Globus pallidus (tissue), 1 donor: ENCODE data around the gene CCT7.

Experiments used
- DNase-seq: peaks from one replicate; pipeline ENCODE4 v3.0.0-alpha.2; 2015; ENCODE audit warnings: low spot score

CCT7 gene

DNA sequence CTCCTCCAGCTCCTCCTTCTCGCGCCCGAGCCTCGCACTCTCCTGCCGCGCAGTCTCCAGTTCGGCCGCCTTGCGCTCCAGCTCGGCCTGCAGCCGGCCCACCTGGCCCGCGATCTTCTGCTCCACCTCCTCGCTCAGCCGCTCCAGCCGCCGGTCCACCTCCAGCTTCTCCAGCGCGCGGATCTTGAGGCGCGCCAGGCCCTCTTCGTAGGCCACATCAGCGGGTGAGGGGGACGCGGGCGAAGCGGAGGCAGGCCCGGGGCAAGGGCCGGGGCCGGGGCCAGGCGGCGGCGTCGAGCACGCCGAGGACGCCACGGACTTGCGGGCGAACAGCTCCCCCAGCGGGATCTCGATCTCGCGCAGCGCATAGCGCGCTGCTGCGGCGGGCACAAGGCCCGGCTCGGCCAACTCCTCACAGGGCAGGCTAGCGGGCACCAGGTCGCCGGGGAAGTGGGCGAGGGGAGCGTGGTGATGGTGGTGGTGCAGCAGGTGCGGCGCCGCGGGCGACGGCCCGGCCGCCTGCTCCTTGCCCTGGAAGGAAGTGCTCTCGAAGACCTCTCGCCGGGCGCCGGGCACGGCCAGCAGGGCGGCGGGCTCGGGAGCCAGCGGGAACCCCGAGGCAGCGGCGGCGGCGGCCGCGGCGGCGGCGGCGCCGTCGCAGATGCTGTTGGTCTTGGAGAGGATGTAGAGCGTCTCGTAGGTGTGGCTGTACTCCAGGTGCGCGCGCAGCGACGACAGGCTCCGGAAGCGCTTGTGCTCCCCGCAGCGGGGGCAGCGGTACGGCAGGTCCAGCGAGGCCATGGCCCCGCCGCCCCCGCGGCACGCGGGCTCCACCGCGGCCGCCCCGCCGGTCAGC, 35.0 kb downstream of the CCT7 start:
- no peak for DNase-seq

GRCh38 chr2:73269686-73270465, 35.8 kb downstream of the CCT7 start:
- DNase-seq: no peak

DNA sequence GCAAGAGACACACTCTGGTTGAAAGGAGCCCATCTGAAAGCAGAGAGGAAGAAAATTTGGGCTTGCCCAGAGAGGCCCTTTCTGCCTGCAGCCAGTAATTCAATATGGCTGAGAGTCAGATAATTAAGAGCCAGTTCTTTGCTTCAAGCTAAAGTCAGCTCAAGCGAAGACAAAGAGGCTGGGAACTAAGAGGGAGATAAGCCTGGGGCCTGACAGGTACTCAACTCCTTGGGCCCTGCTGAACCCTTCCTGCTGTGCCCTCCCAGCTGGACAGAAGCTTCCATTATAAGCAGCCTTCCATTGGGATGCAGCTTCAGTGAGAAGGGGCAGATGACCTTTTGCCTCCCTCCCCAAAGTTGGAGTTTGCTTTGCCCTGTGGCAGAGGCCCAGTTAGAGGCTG, 38.2 kb downstream of the CCT7 start:
- DNase-seq: no peak

DNA sequence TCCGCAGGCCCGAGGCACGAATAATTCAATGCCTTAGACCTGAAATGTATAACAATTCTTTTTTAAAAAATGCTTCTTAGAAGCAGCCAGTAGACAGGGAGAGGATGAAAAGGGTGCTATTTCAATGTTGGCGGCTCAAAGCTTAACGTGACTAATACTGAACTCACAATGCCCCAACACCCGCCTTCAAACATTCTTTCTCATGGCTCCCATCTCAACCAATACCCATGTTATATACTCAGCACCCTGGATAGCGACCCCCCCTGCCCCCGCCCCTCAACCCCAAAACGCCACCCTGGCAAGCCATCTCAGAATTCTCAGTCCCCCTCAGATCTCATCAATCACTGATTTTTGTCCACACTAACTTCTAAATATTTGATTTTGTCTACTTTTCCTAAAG, 45.7 kb downstream of the CCT7 start:
- no peak for DNase-seq

GRCh38 chr2:73281244-73281643, 47.1 kb downstream of the CCT7 start:
- no peak for DNase-seq

DNA sequence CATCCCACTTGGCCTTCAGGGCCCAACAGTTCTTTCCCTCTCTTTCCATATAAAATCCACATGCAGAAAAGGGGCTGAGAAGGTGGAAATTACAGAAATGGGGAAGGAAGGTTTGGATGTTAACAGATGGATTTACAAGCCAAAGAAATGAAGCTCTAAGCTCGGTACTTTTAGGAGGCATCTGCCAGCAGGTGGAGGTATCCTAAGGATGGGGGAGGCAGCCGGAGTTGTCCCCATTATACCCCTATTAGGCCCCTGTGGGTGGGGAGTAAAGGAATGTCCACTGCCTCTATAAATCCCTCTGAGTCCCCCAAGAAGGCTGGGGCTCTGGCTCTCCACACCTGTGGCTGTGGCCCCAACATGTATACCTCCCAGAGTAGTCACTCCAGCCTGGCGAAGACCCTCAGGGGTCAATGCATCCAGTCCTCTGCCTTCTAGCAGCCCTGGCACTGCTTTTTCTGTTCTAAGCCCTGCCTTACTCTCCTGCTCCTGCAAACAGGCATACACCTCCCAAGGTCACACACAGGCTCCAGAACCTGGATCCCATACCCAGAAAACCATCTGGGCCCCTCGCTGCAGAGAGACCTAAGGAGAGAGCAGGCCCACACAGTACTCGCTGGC, 48.9 kb downstream of the CCT7 start:
- DNase-seq: no peak

- no peak for DNase-seq
Measured at GRCh38 chr2:73283545-73284295, 49.6 kb downstream of the CCT7 start.

DNA sequence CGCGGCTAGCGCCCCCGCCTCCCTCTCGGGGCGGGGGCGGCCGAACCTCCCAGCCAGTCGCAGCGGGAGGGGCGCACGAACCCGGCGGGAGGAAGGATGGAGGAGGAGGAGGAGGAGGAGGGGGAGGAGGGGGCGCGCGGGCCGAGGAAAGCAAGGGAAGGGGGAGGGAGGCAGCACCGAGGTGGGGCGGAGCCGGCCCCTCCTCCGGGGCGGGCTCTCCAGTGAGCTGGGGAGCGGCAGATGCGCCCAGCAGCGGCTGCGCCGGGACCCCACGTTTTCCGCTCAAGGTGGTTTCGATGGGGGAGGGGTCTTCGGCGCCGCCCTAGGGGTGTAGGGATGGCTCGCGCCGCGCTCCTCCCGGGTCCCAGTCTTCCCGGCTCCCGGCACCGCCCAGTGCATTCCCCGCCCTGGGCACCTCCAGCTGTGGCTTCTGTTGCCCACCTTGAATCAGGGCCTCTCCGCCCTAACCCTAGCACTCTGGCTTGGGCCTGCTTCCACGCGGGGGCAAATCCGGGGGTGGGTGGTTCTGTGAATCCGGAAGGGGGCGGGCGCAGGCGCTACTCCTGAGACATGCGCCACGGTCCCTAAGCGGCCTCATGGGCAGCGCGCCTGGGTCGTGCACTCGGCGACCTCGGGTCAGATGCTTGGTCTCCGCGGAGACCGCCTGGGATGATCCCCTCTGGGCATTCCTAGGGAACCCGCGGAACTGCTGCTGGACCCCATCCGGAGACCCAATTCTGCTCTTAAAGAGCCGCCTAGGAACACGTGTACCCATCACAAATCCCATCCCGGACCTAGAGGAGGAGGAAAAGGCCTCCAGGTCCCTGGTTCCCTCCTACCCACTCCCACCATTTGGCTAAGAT, 50.4 kb downstream of the CCT7 start, which contains the start of gene FBXO41:
Gene FBXO41, minus strand, starts transcription at position 183 of the 863 bp plus-strand sequence. CDS start 14,848 bp downstream, outside the sequence.
- DNase-seq: no peak

GRCh38 chr2:73285159-73285739, 51.1 kb downstream of the CCT7 start:
- peak; percentile 37 for DNase-seq

GRCh38 chr2:73286134-73286655, 52.1 kb downstream of the CCT7 start:
- DNase-seq: no peak

- DNase-seq: no peak
Measured at GRCh38 chr2:73289304-73289703, 55.2 kb downstream of the CCT7 start.

- no peak for DNase-seq
Measured at GRCh38 chr2:73290049-73290839, 56.1 kb downstream of the CCT7 start.

- DNase-seq: no peak
Measured at GRCh38 chr2:73291093-73291460, 57.0 kb downstream of the CCT7 start.

DNA sequence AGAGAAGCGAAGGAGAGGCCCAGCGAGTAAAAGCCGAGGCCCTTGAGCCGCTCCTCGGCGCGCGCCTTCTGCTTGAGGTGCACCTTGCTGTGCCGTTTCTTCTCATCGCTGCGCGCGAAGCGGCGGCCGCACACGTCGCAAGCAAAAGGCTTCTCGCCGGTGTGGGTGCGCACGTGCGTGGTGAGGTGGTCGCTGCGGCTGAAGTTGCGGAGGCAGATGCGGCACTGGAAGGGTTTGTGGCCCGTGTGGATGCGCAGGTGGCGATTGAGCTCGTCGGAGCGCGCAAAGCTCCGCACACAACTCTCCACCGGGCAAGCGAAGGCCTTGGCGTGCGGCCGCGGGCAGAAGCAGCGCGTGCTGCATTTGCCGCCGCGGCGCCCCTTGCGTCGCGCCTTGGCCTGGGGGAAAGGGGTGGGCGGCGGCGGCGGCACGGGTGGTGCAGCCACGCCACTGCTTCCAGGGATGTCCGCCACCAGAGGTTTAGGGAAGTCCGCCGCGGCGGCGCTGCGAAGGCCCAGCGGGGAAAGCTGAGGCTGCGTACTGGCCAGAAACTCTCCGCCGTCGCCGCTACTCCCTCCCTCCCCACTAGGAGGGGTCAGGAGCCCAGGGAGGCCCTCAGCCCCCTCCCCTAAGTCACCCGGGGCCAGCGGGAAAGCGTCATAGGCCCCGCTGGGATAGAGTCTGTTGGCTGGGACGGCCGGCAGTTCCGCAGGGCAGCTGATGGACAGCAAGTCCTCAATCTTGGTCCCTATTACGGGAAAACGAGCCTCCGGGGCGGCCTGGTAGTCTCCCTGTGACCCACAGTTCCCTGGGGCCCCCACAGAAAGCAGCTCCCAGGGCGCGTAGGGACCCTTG, 57.6 kb downstream of the CCT7 start:
- DNase-seq: no peak

DNA sequence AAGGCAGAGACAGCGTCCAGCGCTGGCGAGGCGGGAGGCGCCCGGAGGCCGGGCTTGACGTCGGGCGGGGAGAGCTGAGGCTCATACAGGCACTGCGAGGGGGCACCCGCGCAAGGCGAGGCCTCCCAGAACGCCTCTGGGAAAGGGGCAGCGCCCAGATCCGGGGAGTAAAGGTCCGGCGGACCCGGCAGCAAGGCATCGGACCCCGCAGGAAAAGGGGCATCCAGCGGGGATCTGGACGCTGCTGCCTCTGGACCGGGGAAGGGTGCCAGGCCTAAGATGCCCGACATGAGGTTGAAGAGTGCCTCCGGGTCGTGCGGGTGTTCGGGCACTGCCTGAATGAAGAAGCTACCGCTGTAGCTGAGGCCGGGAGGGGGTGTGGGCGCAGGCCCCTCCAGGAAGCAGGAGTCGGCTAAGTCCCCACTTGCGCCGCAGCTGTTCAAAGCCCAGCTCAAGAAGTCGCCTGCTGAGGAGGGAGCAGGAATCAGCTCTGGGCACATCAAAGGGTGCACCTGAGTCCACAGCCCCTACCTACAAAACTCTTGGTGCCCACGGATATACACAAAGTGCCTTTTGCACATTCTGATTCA, 58.3 kb downstream of the CCT7 start:
- DNase-seq: no peak

DNA sequence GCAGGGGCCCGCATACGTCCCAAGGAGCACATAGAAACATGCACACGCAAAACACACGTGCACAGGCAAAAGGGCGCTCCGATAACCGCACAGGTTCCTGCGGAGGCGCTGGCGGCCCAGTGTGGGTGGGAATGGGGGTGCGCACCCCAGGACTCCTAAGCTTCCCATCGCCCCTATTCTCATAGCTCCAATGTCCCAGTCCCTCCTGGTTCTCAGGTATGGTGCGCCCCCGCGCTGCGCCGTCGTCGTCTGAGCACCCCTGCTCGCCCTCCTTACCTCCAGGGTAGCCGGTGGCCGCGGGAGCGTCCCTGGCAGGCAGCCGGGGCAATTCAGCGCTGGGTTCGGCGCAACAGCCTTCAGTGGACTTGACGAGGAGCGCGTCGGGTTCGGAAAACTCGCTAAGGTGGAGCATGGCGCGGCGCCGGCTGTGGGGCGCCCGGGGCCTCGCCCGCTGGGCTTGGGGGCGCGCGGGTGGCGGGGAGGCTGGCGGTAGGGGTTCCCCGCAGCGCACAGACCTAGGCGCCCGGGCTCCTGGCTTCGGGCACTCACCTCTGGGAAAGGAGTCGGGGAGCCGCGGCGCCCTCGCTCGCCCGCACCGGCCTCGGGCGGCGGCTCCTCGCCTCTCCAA, 58.9 kb downstream of the CCT7 start:
- no peak for DNase-seq

DNA sequence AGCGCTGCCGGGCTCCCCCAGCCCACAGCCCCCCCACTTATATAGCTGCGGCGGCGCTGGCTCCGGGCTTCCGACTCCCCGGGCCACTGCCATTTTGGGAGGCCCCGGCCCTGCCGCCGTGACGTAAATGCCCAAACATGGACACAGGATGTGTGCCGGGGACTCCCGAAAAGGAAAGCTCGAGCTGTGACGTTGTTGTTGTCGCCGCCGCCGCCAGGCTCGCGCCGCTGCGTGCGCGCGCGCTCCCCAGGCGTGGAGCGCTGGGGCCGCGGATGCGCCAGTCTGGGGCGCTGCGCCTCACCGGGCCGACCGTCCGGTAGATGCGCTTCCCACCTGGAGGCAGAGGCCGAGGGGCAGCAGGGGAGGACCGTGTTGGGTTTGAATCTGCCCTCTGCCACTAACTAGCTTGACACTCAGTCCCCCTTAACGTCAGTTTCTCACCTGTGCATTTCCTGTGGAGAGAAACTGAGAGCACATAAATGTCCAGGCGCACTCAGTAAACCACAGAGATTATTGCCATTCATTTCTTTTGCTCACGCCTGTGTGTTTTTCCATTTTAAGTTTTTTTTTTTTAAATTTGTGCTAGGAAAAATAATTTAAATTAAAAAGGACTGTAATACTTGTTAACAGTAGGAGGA, 59.5 kb downstream of the CCT7 start, which contains the start of gene EGR4:
Gene EGR4, minus strand, starts transcription at position 15 of the 638 bp plus-strand sequence. CDS start 231 bp downstream, outside the sequence.
- DNase-seq: no peak
